GM12873 (cell line): Measurements from ENCODE around the gene CLEC11A.

Experiments used
- TF ChIP-seq, protein P1 (sequence below): IDR thresholded peaks from 2 replicates; pipeline ENCODE4 v1.5.1; 2012; ENCODE audit warnings: low read depth, mild to moderate bottlenecking, moderate library complexity, low read length, control low read depth; ENCODE audit not compliant: insufficient read depth; ENCODE audit errors: missing control alignments

CLEC11A gene

DNA sequence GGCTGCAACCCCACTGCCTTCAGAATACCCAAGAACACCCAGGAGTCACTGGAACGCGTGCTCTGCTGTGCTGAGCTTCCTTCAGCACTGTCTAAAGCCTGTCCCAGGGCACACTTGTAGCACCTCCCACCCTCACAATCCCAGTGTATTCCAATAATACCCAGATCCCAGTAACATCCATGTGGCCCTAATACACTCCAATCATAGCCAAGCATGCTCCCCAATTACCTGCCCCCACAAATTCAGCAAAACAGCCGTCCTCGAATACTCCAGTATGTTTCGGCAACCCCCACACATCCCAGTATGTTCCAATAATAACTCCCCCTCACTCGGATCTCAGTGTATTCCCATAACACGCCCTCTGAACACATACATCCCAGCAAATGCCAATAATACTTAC lies 32.7 kb upstream of the CLEC11A start:
- TF ChIP-seq, protein P1, sequence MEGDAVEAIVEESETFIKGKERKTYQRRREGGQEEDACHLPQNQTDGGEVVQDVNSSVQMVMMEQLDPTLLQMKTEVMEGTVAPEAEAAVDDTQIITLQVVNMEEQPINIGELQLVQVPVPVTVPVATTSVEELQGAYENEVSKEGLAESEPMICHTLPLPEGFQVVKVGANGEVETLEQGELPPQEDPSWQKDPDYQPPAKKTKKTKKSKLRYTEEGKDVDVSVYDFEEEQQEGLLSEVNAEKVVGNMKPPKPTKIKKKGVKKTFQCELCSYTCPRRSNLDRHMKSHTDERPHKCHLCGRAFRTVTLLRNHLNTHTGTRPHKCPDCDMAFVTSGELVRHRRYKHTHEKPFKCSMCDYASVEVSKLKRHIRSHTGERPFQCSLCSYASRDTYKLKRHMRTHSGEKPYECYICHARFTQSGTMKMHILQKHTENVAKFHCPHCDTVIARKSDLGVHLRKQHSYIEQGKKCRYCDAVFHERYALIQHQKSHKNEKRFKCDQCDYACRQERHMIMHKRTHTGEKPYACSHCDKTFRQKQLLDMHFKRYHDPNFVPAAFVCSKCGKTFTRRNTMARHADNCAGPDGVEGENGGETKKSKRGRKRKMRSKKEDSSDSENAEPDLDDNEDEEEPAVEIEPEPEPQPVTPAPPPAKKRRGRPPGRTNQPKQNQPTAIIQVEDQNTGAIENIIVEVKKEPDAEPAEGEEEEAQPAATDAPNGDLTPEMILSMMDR, result no peak

DNA sequence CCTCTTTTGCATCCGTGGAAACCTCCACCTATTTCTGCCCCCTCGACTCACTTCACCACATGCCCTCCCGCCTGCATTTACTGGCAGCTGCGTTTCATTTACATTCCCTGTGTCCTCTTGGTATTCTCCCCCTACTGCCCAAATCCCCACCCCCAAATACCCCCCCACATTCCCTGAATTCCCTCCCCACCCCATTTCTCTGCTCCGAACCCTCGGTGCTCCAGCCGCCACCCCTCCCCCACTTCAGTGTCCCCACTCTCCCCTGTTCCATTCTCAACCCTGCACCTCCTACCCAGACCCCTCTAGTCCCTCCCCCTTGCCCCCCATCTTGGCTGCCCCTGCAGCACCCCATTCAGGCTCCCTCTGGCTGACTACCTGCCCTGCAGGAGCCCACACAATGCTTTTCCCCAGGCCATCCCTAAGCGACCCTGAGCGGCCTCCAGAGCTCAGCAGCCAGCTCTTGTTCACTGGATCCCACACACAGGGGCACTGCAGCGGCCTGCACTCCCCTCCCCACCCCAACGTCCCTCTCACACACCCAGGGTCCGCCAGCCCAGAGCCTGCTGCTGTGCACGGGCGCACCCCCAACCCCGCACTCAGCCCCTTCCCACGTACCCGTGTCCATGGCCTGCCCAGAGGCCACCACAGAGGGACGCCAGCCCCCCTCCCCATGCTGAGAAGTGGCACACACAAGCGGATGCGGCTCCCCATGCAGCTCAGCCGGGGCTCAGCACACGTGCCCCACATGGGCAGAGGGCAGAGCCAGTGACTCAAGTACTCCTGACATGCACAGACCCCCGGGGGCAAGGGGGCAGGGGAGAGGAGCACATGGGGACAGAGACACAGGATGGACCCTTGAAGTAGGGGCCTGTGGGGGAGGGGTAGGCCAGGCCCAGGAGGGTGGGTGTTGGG lies 29.8 kb upstream of the CLEC11A start:
- TF ChIP-seq, protein P1, result no peak

DNA sequence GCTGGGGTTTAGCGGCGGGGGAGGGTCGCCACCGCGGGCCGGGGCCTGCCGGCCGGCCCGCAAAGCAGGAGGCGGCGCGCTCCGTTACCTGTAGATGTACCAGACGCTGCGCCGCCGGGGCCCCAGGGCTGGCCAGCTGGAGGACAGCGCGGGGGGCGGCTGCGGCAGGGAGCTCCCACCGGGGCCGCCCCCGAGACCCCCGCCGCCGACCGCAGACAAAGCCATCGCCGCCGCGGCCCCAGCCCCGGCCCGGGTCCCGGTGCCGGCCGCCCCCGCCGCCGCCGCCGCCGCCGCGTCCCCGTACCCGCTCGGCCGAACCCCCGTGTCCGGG lies 28.4 kb upstream of the CLEC11A start:
- TF ChIP-seq, protein P1, result no peak

DNA sequence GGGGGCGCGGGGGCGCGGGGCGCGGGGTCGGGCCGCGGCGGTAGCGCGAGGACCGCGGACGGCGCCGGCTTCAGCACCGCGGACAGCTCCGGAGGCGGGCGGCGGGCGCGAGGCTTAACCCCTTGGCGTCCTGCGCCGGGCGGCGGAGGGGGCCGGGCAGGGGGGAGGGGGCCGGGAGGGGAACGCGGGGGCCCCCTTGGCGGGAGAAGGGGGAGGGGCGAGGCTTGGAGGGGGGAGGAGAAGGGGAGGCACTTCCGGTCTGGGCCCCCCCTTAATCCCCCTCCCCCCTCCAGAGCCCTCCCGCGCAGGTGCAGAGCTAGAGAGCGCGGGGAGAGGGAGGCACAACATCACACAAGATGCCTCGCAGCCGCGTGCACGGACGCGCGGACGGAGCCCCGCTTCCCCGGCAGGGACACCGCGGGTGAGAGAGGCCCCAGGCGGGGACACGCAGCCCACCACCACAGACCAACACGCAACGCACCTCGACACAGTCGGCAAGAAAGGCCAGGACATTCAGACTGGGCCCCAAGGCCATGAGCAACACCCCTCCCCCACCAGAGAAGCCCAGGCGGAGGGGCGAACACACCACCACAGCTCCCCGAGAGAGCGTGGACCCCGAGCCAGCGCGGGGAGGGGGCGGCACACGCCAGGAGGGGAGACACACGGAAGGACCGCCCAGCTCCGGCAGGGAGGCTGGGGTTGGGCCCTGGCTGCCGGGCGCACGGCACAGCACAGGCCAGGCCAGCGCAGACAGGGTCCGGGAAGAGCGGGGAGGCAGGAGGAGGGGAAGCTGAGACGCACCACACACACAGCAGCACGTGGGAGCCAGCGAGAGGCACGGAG lies 27.7 kb upstream of the CLEC11A start:
- TF ChIP-seq, protein P1, result no peak

DNA sequence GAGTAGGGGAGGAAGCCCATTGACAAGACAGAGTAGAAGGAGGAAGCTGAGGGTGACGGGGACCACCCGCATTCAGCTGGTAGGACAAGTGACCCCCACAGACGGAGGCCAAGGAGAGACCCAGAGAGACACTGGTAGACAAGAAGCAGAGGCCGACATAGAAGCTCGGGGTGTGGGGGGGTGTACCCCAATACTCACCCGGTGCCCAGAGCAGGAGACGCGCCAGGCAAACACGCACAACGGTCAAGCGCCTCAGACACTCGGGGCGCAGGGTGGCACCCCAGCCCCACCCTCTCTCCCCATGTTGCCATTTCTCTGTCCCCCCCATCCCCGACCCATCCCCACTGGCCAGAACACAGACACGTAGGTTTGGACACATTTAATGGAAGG lies 27.1 kb upstream of the CLEC11A start:
- TF ChIP-seq, protein P1, result no peak

DNA sequence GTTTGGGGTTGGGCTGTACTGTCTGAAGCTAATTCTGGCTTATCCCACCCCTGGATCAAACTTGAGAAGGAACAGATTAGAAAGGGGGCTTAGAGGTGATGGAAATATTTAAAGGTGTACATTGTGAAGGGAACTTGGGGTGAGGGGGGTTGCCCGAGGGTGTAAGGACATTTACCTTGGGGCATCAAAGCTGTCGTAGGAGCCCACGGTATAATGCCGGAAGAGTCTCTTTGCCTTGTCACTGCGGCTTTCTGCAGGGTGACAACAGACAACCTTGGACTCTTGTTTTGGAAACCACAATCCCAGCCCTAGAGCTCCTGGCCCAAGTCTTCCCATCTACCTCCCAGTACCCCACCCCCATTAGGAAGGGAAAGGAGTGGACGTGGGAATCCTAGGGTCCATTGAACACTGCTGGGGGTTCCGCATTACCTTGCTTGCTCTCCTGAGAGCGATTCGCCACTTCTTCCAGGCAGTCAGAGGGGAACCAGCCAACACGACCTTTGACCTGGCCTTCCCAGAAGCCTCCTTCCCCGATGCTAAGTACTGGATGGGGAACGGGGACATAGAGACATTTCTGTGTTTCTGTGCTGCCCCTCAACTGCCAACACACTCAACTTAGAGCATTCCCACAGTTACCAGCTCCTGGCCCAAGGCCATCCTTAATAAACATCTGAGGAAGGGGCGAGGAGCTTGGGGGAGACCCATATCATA lies 25.6 kb upstream of the CLEC11A start:
- TF ChIP-seq, protein P1, result no peak
